LNCaP clone FGC (cell line): ENCODE measurements around the gene TAF4.

Experiments used
- DNase-seq: peaks from one replicate; pipeline ENCODE4 v3.0.0-alpha.2; 2011; ENCODE audit warnings: low read depth
- H3K4me3 ChIP-seq: 2 replicates; pipeline ENCODE4 v1.5.1; 2011; ENCODE audit warnings: mild to moderate bottlenecking, low read depth, low read length, control low read depth
- TF ChIP-seq, protein P1 (sequence below): IDR thresholded peaks from 2 replicates; pipeline ENCODE4 v1.5.1; 2012; ENCODE audit warnings: mild to moderate bottlenecking; ENCODE audit not compliant: control insufficient read depth, insufficient read depth; ENCODE audit errors: extremely low read depth

The TAF4 gene

DNA sequence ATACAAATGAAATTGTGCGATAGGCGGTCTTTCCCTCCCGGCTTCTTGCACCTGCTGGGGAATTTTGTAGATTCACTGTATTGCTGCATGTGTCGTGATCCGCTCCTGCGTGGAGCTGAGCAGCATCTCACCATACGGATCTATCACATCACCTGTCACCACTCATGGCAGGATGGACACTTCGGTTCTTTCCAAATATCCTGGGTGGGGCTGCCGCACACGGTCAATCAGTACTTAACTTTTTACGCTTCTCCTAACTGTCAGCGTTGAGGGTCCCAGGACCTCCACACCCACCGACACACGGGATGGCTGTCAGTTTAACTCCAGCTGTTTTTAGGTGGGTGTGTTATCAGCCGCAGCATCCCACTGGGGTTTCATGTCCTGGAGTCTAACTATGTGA is 19.2 kb downstream of the TAF4 start:
- H3K4me3 ChIP-seq = no peak overlapping the region
- TF ChIP-seq, protein P1, sequence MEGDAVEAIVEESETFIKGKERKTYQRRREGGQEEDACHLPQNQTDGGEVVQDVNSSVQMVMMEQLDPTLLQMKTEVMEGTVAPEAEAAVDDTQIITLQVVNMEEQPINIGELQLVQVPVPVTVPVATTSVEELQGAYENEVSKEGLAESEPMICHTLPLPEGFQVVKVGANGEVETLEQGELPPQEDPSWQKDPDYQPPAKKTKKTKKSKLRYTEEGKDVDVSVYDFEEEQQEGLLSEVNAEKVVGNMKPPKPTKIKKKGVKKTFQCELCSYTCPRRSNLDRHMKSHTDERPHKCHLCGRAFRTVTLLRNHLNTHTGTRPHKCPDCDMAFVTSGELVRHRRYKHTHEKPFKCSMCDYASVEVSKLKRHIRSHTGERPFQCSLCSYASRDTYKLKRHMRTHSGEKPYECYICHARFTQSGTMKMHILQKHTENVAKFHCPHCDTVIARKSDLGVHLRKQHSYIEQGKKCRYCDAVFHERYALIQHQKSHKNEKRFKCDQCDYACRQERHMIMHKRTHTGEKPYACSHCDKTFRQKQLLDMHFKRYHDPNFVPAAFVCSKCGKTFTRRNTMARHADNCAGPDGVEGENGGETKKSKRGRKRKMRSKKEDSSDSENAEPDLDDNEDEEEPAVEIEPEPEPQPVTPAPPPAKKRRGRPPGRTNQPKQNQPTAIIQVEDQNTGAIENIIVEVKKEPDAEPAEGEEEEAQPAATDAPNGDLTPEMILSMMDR = no peak
- DNase-seq = no peak

DNA sequence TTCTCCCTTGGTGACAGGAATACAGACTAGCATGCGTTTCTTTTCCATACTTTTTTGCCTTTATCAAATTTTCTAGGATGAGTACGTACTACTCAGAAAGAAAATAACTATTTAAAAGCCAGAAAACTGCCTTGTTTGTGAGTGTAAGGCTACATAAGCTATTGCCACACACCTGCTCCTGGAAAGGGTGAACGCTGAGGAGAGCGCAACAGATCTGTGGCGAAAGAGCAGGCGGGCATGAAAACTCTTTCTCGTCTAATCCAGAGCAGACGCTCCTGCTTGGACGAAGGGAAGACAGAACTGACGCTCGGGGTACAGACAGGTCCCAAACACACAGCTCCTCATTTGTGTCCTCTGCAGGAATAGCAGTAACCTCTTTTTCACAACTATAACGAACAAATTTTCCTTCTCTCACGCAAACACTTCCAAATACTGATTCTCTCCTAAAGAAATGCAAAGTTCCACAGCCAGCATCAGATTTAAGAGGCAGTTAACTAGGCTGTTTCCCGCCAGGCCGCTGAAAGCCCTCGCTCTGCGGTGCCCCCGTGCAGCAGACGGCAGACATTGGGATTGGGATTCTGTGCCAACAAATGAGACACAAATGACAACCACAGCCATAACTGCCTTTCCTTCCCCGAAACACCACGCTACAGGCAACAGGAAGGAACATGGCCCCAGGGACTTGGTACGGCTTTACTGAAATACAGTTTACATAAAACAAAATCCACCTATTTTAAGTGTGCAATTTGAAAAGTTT is 20.0 kb downstream of the TAF4 start:
- no peak for DNase-seq
- no peak overlapping the region for H3K4me3 ChIP-seq
- TF ChIP-seq, protein P1 = no peak

DNA sequence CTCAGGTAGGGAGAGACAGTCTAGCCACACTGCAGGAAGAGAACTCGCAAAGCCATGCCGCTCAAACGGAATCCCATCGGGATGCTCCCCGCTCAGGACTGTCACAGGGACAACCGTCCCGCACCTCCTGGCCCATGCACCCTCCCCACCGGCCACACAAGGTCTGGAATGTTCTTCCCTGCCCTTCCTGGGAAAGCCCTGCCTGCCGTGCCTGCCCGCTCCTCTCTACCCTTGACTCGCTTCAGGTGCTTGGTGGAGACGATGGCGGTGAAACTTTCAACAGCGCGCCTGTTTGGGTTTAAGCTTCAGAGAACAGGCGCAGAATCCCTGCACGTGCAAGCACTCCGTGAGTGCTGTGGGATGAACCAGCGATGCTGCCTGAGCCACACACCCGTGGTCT is 20.6 kb downstream of the TAF4 start:
- DNase-seq = no peak

DNA sequence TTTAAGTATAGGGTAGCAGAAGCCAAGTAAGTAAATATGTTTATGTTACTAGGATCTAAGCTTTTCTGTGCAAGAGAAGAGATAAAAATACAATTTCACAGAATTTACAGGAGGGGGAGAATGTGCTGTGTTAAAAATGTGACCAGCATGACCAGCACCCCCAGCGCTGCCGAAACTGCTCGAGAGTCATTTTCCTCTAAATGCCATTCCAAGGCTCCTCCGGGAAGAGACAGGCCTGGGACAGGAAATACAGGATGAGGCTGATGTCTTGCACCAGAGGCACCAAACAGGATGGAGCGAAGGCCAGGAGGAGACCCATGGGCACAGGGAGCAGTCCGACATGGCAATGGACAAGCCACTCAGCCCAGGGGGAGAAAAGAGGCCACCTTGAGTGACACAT is 21.1 kb downstream of the TAF4 start:
- TF ChIP-seq, protein P1 = no peak
- DNase-seq = no peak
- H3K4me3 ChIP-seq = no peak overlapping the region

More for the DNA sequence above, 20.6 kb downstream of the TAF4 start:
- H3K4me3 ChIP-seq = no peak overlapping the region
- TF ChIP-seq, protein P1 = no peak

DNA sequence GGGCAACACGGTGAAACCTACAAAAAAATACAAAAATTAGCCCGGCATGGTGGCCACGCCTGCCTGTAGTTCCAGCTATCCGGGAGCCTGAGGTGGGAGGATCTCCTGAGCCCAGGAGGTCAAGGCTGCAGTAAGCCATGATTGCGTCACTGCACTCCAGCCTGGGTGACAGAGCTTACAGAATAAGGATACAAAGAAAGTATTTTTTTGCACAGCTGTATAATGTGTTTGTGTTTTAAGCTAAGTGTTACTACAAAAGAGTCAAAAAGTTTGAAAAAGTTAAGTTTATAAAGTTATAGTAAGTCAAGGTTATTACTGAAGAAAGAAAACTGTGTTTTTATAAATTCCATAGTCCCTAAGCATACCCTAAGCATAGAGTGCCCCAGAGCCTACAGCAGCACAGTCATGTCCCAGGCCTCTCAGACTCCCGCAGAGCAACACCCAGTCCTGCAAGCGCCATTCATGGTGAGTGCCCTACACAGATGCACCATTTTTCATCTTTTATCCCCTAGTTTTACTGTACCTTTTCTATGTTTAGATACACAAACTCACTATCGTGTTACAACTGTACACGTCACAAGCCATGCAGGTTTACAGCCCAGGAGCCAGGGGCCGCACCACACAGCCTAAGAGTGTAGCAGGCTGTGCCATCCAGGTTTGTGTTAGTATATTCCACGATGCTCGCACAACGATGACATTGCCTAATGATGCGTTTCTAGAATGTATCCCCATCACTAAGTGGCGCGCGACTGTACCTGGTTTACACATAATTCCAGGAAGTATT is 22.4 kb downstream of the TAF4 start:
- H3K4me3 ChIP-seq = no peak overlapping the region
- no peak for DNase-seq

DNA sequence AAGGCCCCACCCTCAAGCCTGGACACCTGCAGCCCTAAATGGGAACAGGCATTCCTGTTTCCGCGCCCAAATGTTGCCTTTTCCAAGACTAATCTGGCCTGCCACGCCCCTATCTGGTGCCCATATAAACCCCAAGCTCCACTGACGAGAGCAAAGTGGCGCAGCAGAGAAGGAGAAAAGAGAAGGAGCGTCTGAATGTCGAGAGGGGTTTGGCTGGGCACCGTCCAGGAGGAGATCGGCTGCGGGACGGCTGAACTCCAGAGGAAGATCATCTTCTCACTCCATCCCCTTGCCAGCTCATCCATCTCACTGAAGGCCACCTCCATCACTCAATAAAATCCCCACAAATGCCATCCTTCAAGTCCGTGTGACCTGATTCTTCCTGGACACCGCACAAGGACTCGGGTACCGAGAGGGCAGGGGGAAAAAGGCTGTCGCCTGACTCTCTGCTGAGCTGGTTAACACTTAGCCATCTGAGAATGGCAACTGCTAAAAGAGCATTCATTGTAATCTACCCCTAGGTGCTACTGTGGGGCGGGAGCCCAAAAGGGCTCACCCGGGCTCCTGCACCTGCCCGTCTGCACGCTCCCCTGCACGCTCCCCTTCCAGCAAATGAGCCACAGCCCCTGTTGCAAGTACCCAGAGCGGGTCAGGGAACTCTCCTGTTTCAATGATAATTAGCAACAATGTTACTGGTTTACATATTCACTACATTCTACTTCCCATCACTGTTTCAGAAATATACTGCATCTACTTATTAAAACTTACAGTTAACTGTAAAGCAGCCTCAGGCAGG is 23.5 kb downstream of the TAF4 start:
- H3K4me3 ChIP-seq = no peak overlapping the region
- no peak for DNase-seq
- TF ChIP-seq, protein P1 = no peak

More for the DNA sequence above, 22.4 kb downstream of the TAF4 start:
- TF ChIP-seq, protein P1 = no peak
